Dendritic cell treated with granulocyte-macrophage colony-stimulating factor and Interleukin-4, amounts not matched to agents 40 ng/mL and 50 ng/mL, for 4 days (primary cell): ENCODE measurements around the gene CCL17.
"Not testable (repeated sequence)": the region's sequence is repeated elsewhere in the genome, so short reads cannot be mapped to it uniquely, and the experiment has no call there.

Source experiments
- H3K27ac Mint-ChIP-seq: one replicate; pipeline ENCODE4 v1.8.0; 2022; ENCODE audit warnings: mild to moderate bottlenecking, mixed read lengths
- H3K27me3 Mint-ChIP-seq: one replicate; pipeline ENCODE4 v1.8.0; 2022; ENCODE audit warnings: mild to moderate bottlenecking, mixed read lengths
- H3K36me3 Mint-ChIP-seq: one replicate; pipeline ENCODE4 v1.8.0; 2022; ENCODE audit warnings: low read depth, mixed read lengths
- H3K4me1 Mint-ChIP-seq: one replicate; pipeline ENCODE4 v1.8.0; 2022; ENCODE audit warnings: low read depth, mixed read lengths
- H3K4me3 Mint-ChIP-seq: one replicate; pipeline ENCODE4 v1.8.0; 2022; ENCODE audit warnings: mild to moderate bottlenecking, moderate library complexity, mixed read lengths
- H3K9me3 Mint-ChIP-seq: one replicate; pipeline ENCODE4 v1.8.0; 2022; ENCODE audit warnings: mixed read lengths
- intact Hi-C: fragments of 100-400 bp; cut with micrococcal nuclease; formaldehyde crosslinking; loops from one replicate; pipeline ENCODE4 v1.15.0; 2022

Gene CCL17

DNA sequence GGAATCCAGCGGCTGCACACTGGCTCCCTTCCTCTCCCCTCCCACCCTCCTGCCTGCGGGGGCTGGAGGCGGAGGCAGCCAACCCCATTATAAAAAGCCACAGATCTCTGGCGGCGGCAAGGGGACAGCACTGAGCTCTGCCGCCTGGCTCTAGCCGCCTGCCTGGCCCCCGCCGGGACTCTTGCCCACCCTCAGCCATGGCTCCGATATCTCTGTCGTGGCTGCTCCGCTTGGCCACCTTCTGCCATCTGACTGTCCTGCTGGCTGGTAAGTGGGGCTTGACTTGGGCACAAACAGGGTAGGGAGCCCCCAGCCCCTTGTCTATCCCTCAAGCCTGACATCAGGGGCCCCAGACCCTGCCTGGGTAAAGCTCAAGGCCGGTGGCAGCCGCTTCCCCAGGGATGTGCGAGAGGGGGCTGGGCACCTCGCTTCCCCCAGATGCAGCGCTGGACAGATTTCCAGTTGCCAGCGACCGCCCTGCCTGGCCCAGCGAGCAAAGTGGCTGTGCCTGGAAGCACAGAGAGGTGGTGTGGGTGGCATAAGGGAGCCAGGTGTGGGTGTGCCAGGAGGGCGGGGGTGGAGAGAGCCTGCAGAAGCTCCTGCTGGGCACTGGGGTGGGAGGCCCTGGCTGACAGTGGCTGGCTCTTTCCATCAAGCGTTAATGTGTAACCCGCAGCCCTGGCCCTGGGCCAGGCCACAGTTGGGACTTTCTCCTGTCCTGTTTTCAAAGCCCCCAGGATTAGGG is 32.0 kb upstream of the CCL17 start, which contains the start of gene CX3CL1:
TSS of gene CX3CL1 (plus strand) at position 119 of the 745 bp plus-strand sequence. CDS start at position 198, 79 bp downstream.
- intact Hi-C loops, result no loop called here

GRCh38 chr16:57373117-57373947 is 31.2 kb upstream of the CCL17 start:
- no peak overlapping the region for H3K4me3 Mint-ChIP-seq
- peaks cover 61% of the 10 kb centered on the region for H3K27me3 Mint-ChIP-seq
- no peaks in the 10 kb centered on the region for H3K9me3 Mint-ChIP-seq
- peaks cover 12% of the 10 kb centered on the region for H3K4me1 Mint-ChIP-seq
- no peak overlapping the region for H3K27ac Mint-ChIP-seq
- H3K36me3 Mint-ChIP-seq, result no peaks in the 10 kb centered on the region
- intact Hi-C loops, result no loop called here

More for the DNA sequence above, 32.0 kb upstream of the CCL17 start, which contains the start of gene CX3CL1:
- Mint-ChIP-seq H3K4me3 (no peak within 1 kb of the TSS), H3K4me1 (peaks cover 5% of the 10 kb centered on the region), H3K27me3 (peaks cover 62% of the 10 kb centered on the region), H3K36me3 (no peaks in the 10 kb centered on the region), H3K9me3 (no peaks in the 10 kb centered on the region), H3K27ac (no peak within 1 kb of the TSS)

DNA sequence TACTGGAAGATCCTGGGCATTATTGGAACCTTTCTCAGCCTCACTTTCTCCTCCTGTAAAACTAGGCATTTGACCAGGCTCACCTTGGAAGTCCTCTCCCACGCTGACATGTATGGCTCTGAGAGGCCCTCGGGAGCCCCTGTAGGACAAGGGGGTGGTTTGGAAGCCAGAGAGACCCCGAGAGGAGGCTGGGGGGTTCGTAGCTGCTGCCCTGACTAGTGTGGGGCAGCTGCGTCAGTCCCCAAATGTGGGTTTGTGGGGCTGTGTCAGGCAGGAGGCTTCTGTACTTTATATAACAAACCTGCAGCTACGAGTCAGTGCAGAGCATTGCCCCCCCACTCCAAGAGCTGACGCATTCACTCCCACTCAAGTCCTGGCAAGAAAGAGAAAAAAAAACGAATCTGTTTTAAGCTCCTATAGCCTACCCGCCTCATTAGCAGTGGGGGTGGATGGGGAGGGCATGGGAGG is 30.5 kb upstream of the CCL17 start:
- Mint-ChIP-seq H3K36me3 (no peaks in the 10 kb centered on the region), H3K9me3 (no peaks in the 10 kb centered on the region), H3K4me3 (no peak overlapping the region), H3K27me3 (peaks cover 58% of the 10 kb centered on the region), H3K4me1 (peaks cover 12% of the 10 kb centered on the region), H3K27ac (no peak overlapping the region)
- intact Hi-C loops, result no loop called here

GRCh38 chr16:57374925-57375465 is 29.6 kb upstream of the CCL17 start:
- H3K4me3 Mint-ChIP-seq, H3K27ac Mint-ChIP-seq, H3K9me3 Mint-ChIP-seq, H3K36me3 Mint-ChIP-seq, intact Hi-C loops: not testable (repeated sequence)
- H3K27me3 Mint-ChIP-seq, result peaks cover 55% of the 10 kb centered on the region
- H3K4me1 Mint-ChIP-seq, result peaks cover 12% of the 10 kb centered on the region

GRCh38 chr16:57376313-57376818 is 28.2 kb upstream of the CCL17 start:
- Mint-ChIP-seq H3K27me3 (peaks cover 52% of the 10 kb centered on the region), H3K4me1 (peaks cover 24% of the 10 kb centered on the region), H3K36me3 (no peaks in the 10 kb centered on the region), H3K27ac (no peak overlapping the region), H3K9me3 (no peaks in the 10 kb centered on the region), H3K4me3 (no peak overlapping the region)
- intact Hi-C loops, result no loop called here

DNA sequence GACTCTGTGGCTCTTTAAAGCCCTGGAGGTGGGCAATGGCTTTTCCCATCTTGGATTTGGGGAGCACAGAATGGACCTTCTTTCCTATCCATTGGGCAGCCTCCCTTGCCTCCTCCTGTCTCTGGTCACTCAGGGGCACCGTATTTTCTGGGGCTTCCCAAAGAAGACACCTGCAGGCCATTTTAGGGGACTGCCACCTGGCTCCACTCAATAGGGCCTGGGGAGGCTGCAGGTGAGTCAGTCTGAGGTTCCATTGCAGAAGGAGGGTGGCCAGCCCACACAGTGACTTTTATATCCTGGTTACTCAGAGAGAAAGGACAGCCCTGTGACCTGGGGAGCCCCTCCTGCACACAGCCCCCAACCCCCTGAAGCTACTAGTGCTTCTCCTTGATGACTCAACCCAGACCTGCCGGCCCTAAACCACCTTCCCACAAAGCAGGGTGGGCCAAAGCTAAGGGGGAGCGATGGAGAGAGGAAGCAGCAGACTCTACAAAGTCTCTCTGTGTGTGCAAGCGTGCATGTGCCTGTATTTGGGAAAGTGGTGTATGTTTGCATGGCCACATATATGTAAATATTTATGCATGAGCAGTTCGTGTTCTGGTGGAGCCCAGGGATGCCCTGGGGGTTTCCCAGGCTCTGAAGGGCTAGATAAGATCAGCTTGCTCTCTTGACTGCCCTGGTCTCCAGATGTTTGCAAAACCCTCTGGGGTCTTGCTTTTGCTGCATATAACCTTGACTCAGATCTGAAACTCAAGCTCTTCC is 27.3 kb upstream of the CCL17 start:
- intact Hi-C loops, result no loop called here
- no peak overlapping the region for H3K4me3 Mint-ChIP-seq
- H3K27ac Mint-ChIP-seq, result peak overlapping the region; percentile 24
- peaks cover 47% of the 10 kb centered on the region for H3K27me3 Mint-ChIP-seq
- H3K36me3 Mint-ChIP-seq, result no peaks in the 10 kb centered on the region
- H3K9me3 Mint-ChIP-seq, result no peaks in the 10 kb centered on the region
- H3K4me1 Mint-ChIP-seq, result peaks cover 30% of the 10 kb centered on the region

- Mint-ChIP-seq H3K27ac (no peak overlapping the region), H3K27me3 (peaks cover 30% of the 10 kb centered on the region), H3K36me3 (no peaks in the 10 kb centered on the region), H3K9me3 (no peaks in the 10 kb centered on the region), H3K4me3 (no peak overlapping the region), H3K4me1 (peaks cover 49% of the 10 kb centered on the region)
- intact Hi-C loops, result no loop called here
Measured at GRCh38 chr16:57379579-57379978, 25.0 kb upstream of the CCL17 start.

- no peaks in the 10 kb centered on the region for H3K9me3 Mint-ChIP-seq
- intact Hi-C loops, result no loop called here
- H3K36me3 Mint-ChIP-seq, result no peaks in the 10 kb centered on the region
- peaks cover 25% of the 10 kb centered on the region for H3K27me3 Mint-ChIP-seq
- H3K4me3 Mint-ChIP-seq, result no peak overlapping the region
- peak overlapping the region; percentile 54 for H3K27ac Mint-ChIP-seq
- H3K4me1 Mint-ChIP-seq, result peaks cover 57% of the 10 kb centered on the region
Measured at GRCh38 chr16:57380671-57381462, 23.7 kb upstream of the CCL17 start.

- Mint-ChIP-seq H3K36me3 (no peaks in the 10 kb centered on the region), H3K27me3 (peaks cover 23% of the 10 kb centered on the region), H3K4me1 (peaks cover 57% of the 10 kb centered on the region), H3K9me3 (no peaks in the 10 kb centered on the region), H3K4me3 (no peak overlapping the region), H3K27ac (peak overlapping the region; percentile 54)
- intact Hi-C loops, result no loop called here
Measured at GRCh38 chr16:57381791-57382534, 22.6 kb upstream of the CCL17 start.

DNA sequence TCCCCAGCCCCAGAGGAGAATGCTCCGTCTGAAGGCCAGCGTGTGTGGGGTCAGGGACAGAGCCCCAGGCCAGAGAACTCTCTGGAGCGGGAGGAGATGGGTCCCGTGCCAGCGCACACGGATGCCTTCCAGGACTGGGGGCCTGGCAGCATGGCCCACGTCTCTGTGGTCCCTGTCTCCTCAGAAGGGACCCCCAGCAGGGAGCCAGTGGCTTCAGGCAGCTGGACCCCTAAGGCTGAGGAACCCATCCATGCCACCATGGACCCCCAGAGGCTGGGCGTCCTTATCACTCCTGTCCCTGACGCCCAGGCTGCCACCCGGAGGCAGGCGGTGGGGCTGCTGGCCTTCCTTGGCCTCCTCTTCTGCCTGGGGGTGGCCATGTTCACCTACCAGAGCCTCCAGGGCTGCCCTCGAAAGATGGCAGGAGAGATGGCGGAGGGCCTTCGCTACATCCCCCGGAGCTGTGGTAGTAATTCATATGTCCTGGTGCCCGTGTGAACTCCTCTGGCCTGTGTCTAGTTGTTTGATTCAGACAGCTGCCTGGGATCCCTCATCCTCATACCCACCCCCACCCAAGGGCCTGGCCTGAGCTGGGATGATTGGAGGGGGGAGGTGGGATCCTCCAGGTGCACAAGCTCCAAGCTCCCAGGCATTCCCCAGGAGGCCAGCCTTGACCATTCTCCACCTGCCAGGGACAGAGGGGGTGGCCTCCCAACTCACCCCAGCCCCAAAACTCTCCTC is 21.9 kb upstream of the CCL17 start:
- Mint-ChIP-seq H3K27me3 (peaks cover 24% of the 10 kb centered on the region), H3K4me3 (no peak overlapping the region), H3K27ac (peak overlapping the region; percentile 79), H3K36me3 (no peaks in the 10 kb centered on the region), H3K4me1 (peaks cover 51% of the 10 kb centered on the region), H3K9me3 (no peaks in the 10 kb centered on the region)
- intact Hi-C loops, result no loop called here

DNA sequence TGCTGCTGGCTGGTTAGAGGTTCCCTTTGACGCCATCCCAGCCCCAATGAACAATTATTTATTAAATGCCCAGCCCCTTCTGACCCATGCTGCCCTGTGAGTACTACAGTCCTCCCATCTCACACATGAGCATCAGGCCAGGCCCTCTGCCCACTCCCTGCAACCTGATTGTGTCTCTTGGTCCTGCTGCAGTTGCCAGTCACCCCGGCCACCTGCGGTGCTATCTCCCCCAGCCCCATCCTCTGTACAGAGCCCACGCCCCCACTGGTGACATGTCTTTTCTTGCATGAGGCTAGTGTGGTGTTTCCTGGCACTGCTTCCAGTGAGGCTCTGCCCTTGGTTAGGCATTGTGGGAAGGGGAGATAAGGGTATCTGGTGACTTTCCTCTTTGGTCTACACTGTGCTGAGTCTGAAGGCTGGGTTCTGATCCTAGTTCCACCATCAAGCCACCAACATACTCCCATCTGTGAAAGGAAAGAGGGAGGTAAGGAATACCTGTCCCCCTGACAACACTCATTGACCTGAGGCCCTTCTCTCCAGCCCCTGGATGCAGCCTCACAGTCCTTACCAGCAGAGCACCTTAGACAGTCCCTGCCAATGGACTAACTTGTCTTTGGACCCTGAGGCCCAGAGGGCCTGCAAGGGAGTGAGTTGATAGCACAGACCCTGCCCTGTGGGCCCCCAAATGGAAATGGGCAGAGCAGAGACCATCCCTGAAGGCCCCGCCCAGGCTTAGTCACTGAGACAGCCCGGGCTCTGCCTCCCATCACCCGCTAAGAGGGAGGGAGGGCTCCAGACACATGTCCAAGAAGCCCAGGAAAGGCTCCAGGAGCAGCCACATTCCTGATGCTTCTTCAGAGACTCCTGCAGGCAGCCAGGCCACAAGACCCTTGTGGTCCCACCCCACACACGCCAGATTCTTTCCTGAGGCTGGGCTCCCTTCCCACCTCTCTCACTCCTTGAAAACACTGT is 21.0 kb upstream of the CCL17 start:
- Mint-ChIP-seq H3K27me3 (peaks cover 29% of the 10 kb centered on the region), H3K4me1 (peaks cover 46% of the 10 kb centered on the region), H3K36me3 (no peaks in the 10 kb centered on the region), H3K9me3 (no peaks in the 10 kb centered on the region), H3K27ac (peak overlapping the region; percentile 79), H3K4me3 (peak overlapping the region; percentile 62)
- intact Hi-C loops, result no loop called here
